Cardiac septum (tissue), 1 donor: ENCODE measurements around the gene TOP1. TPM values are rescaled to one million over a fixed set of nuclear protein-coding genes. Genes with fewer than 3 reads are reported as not detected.

Experiments used
- DNase-seq: peaks from one replicate; pipeline ENCODE4 v3.0.0-alpha.2; 2020; ENCODE audit warnings: low spot score
- intact Hi-C: fragments of 100-400 bp; cut with DNase I; formaldehyde crosslinking; loops from one replicate; pipeline ENCODE4 v1.14.0; 2022
- total RNA-seq: library from RNA; stranded (reverse); fragmentation: NEBNext Ultra II Directional; extraction: Animal tissue kit (Norgen Biotek cat#: 25700); gene quantifications from one replicate; pipeline ENCODE4 v1.2.1, GENCODE V29; 2021
- donor health status: DM: no; HTN: no; CAD: no.

The TOP1 gene
- total RNA-seq, 1 donor from 2014 or later = 23.5 TPM

- intact Hi-C loops = no loop called here
- DNase-seq = no peak
Observed at GRCh38 chr20:41051009-41051825, 22.6 kb downstream of the TOP1 start.

- DNase-seq = no peak
Observed at GRCh38 chr20:41052742-41053419, 24.3 kb downstream of the TOP1 start.

GRCh38 chr20:41054070-41054846 lies 25.6 kb downstream of the TOP1 start:
- intact Hi-C loops = no loop called here
- DNase-seq = no peak

More at GRCh38 chr20:41052742-41053419, 24.3 kb downstream of the TOP1 start:
- intact Hi-C loops = no loop called here

DNA sequence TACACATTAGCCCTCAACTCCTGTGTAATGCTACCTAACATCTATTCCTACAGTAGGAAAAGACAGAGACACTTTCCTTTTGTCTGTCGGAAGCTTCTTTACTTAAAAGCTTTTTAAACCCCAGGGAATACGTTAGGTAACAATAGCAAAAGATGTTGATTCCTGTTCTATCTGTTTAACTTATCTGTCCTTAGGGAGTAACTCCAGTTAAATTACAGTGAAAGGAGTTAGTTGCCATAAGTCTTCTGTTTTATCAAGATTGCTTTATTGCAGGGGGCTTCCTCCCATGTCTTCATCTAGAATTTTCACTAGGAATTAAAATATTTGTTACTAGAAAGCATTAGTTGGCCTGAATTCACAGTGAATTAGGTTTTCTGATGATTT lies 26.2 kb downstream of the TOP1 start:
- intact Hi-C loops = no loop called here
- no peak for DNase-seq

GRCh38 chr20:41055679-41056078 lies 27.1 kb downstream of the TOP1 start:
- intact Hi-C loops = no loop called here
- no peak for DNase-seq

DNA sequence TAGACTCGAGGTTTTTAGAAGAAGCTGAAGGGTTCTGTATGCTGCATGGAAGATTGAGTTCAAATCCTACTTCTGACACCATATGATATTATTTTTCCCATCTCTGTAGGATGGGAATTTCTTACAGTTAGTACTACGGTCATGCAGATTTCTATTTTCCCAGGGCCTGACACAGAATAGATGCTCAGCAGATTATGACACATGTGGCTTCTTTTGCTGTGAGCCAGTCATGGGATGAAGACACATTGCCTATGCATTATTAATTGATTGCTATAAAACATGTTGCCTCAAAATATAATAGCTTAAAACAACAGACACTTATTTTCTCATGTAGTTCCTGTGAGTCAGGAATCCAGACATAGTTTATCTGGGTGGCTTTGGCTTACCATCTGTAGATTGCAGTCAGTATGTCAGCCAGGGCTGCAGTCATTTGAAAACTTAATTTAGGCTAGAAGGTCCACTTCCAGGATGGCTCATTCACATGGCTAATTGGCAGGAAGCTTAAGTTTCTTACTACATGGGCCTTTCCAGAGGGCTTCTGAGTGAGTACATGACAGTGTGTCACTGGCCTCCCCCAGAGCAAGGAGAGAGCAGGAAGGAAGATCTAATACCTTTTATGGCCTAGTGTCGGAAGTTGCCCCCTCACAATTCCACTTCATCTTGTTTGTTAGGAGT lies 29.5 kb downstream of the TOP1 start:
- no peak for DNase-seq
- intact Hi-C loops = no loop called here

DNA sequence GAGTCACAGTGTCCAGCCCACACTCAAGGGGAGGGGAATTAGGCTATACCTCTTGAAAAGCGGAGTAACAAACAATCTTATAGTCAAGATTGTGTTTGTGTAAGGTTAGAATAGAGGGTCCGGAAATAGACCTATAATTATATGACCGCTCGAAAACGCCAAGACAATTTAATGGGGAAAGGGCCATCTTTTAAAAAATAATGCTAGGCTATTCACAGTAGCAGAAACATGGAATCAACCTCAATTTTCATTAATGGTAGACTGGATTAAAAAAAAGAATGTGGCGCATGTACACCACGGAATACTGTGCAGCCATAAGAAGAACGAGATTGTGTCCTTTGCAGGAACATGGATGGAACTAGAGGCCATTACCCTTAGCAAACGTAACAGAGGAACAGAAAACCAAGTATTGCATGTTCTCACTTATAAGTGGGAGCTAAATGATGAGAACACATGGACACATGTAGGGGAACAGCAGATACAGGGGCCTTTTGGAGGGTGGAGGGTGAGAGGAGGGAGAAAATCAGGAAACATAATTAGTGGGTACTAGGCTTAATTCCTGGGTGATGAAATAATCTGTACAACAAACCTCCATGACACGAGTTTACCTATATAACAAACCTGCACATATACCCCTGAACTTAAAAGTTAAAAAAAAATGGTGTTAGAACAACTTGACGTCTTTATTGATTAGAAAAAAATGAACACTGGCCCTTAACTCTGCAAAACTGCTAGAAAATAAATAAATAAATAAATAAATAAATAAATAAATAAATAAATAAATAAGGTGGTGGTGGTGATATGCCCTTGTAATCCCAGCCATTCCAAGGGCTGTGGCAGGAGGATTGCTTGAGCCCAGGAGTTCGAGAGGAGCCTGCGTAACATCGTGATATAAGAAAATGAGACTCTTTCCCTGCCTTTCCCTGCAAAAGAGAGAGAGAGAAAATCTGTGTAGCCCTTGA lies 30.3 kb downstream of the TOP1 start:
- intact Hi-C loops = no loop called here
- DNase-seq = no peak

- intact Hi-C loops = no loop called here
- no peak for DNase-seq
Observed at GRCh38 chr20:41061155-41061554, 32.5 kb downstream of the TOP1 start.

DNA sequence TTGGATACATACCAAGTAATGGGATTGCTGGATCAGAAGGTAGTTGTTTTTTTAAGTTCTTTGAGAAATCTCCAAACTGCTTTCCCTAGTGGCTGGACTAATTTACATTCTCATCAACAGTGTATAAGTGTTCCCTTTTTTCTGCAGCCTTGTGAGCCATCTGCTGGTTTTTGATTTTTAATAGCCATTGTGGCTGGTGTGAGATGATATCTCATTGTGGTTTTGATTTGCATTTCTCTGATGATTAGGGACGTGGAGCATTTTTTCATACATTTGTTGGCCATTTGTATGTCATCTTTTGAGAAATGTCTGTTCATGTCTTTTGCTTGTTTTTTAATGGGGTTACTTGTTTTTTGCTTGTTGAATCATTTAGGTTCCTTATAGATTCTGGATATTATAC lies 34.8 kb downstream of the TOP1 start:
- intact Hi-C loops = no loop called here
- no peak for DNase-seq

DNA sequence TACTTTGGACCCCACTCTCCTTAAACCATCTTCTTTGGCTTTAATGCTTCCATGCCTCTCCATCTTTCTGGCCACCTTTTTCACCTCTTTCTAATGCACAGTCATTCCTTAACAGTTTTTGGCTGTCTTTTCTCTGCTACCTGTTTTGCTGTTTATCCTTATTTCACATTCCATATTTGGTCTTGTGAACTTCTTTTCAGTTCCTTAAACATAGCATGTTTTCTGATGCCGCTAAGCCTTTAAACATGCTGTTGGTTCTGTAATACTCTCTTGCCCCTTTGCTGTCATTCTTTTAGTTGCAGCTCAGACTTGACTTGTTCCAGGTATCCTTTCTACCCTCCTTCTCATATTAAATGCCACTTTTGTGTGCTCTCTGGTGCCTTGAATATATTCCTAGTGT lies 35.8 kb downstream of the TOP1 start:
- intact Hi-C loops = no loop called here
- no peak for DNase-seq

DNA sequence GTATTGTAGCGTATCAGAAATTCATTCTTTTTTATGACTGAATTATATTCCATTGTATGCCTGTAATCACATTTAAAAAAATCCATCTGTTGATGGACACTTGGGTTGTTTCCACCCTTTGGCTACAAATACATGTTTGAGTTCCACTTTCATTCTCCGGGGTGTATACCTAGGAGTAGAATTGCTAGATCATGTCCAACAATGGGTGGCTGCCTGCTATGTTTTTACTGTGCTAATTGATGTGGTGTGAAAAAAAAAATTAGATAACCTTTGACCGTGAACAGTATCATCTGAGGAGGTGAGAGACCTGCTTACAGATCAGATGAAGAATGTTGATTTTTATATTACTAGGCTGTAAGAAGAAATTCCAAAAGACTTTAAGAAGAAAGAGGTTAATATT lies 37.1 kb downstream of the TOP1 start:
- no peak for DNase-seq
- intact Hi-C loops = no loop called here

DNA sequence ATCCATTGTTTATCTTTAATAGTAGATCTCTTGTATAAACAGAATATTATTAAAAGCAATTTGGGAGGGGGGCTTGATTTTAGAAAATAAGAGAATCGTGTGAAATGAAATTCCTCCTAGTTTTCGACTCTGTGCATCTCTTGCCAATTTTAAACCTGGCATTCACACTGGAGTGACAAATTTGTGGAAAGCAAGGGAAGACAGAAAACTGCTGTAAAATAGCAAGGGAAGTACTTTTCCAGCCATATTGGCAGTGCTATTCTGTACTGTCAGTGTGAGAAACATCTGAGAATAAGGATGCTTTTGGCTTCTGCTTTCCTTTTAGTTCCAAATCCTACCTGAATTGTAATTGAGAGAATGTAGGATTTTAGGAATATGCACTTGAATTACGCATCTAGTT lies 40.2 kb downstream of the TOP1 start:
- no peak for DNase-seq
- intact Hi-C loops = no loop called here

DNA sequence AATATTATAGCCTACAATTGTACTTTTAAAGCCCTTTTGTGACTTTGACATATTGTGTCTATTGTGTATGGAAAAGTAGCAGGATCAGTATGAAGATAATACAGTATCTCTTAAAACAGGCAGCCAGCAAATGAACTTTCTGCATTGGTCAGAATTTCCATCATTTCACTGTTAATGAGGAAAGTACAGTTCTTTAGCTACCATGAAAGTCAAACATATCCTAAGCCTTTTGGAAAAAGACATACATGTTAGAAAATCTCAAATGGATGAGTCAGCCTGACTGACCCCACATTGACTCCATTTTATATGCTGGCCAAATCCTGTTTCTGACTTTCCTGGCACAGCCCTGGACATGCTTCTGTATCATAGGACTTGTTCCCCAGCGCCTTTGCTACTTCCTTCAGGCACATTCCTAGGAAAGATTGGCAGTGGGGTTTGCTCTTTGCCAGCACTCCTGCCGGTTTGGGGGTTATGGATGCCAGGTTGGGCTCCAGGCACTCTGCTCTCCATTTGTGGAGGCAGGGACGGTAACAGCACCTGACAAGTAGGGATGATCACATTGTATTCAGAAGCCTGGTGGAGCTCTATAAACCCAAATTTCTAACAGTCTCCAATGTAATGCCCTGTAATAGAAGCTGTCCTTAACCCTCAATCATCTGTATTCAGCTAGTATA lies 43.7 kb downstream of the TOP1 start:
- no peak for DNase-seq
- intact Hi-C loops = no loop called here

DNA sequence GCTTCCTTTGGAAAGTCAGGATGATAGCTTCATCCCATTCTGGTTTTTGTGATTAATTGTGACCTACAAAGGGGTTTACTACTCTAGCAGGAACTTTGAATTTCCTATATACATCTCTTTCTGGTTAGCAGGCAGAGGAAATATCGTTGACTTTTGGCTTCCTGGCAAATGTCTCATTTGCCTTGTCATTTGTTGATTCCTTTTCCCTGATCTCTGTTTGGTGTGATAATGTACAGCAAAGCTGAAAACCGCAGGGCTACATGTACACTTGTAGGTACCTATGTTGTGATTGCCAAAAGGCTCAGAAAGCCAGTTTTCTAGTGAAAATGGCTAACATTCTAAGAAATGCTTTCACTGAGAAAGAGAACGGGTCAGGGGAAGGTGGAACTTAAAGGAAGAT lies 44.3 kb downstream of the TOP1 start:
- intact Hi-C loops = no loop called here
- no peak for DNase-seq

DNA sequence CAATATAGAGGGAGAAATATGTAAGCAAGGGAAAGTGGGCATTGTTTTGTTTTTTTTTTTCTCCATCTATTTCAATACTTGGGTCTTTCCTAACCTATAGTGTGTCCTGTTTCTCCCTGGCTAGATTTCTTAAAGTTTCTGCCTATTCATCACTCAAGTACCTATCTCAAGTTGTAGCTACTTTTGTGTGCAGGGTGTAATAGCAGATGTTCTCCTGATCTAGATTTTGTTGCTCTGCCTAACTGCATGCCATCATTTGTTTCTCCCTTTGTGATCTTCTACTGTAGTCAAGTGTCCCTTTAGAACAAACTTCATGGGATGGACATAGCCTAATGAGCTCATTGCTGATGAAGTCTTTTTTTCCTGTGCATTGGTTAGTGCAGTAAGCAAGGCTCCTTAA lies 45.8 kb downstream of the TOP1 start:
- DNase-seq = no peak
- intact Hi-C loops = no loop called here

- intact Hi-C loops = loop anchor here (5.0 kb wide), 1 partner anchor 49 kb away; the partner anchor contains the start of gene TOP1
- DNase-seq = no peak
Observed at GRCh38 chr20:41076776-41077175, 48.2 kb downstream of the TOP1 start.

- intact Hi-C loops = loop anchor here (2.0 to 5.0 kb wide), 2 partner anchors 51 to 88 kb away; partner anchors contain the start of gene TOP1
- DNase-seq = no peak
Observed at GRCh38 chr20:41078329-41078728, 49.7 kb downstream of the TOP1 start.

GRCh38 chr20:41079066-41079465 lies 50.4 kb downstream of the TOP1 start:
- intact Hi-C loops = loop anchor here (2.0 to 5.0 kb wide), 2 partner anchors 52 to 88 kb away; partner anchors contain the start of gene TOP1
- DNase-seq = no peak
